ENCODE data around the gene C9orf152.

DNA sequence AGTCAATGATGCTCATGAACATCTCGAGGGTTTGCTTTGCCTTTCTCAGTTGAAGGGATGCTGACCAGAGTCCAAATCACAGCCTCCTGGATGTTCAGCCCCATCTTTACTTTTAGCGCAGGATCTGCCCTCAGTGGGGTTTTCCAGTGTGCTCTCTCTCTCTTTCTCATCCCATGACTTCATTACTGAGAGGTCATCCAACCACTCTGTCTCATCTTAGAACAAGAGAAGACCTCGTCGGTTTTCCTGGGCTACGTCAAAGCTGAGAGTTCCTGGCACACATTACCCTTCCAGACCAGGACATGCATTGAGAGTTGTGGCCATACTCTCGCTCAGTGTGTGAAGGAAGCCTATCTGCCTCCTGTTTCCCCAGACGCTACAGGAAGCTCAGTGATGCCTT, 47.3 kb downstream of the C9orf152 start:
- TF ChIP-seq ZZZ3 (IDR thresholded peaks at IDR 0.05; ENCODE audit: control insufficient read depth, insufficient read length, low read depth) (no peak), HDGF (IDR thresholded peaks at IDR 0.05) (no peak), RAD21 (IDR thresholded peaks at IDR 0.05; ENCODE audit: insufficient read depth, low read depth, low read length) (no peak), HDAC2 (IDR thresholded peaks at IDR 0.05) (no peak), CHD1 (IDR thresholded peaks at IDR 0.05; ENCODE audit: low read depth, low read length) (no peak), TCF3 (IDR thresholded peaks at IDR 0.05; ENCODE audit: borderline replicate concordance, insufficient read depth, low read depth, low read length) (no peak), RFX5 (IDR thresholded peaks at IDR 0.05; ENCODE audit: low read depth, low read length) (no peak), POLR2A (IDR thresholded peaks at IDR 0.05; ENCODE audit: low read depth, low read length) (no peak), SPI1 (IDR thresholded peaks at IDR 0.05; ENCODE audit: borderline replicate concordance, insufficient read depth, low read depth, low read length) (no peak)
- TF ChIP-seq, protein P1, sequence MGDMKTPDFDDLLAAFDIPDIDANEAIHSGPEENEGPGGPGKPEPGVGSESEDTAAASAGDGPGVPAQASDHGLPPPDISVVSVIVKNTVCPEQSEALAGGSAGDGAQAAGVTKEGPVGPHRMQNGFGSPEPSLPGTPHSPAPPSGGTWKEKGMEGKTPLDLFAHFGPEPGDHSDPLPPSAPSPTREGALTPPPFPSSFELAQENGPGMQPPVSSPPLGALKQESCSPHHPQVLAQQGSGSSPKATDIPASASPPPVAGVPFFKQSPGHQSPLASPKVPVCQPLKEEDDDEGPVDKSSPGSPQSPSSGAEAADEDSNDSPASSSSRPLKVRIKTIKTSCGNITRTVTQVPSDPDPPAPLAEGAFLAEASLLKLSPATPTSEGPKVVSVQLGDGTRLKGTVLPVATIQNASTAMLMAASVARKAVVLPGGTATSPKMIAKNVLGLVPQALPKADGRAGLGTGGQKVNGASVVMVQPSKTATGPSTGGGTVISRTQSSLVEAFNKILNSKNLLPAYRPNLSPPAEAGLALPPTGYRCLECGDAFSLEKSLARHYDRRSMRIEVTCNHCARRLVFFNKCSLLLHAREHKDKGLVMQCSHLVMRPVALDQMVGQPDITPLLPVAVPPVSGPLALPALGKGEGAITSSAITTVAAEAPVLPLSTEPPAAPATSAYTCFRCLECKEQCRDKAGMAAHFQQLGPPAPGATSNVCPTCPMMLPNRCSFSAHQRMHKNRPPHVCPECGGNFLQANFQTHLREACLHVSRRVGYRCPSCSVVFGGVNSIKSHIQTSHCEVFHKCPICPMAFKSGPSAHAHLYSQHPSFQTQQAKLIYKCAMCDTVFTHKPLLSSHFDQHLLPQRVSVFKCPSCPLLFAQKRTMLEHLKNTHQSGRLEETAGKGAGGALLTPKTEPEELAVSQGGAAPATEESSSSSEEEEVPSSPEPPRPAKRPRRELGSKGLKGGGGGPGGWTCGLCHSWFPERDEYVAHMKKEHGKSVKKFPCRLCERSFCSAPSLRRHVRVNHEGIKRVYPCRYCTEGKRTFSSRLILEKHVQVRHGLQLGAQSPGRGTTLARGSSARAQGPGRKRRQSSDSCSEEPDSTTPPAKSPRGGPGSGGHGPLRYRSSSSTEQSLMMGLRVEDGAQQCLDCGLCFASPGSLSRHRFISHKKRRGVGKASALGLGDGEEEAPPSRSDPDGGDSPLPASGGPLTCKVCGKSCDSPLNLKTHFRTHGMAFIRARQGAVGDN (IDR thresholded peaks at IDR 0.05), result no peak
- TF ChIP-seq, protein P2, sequence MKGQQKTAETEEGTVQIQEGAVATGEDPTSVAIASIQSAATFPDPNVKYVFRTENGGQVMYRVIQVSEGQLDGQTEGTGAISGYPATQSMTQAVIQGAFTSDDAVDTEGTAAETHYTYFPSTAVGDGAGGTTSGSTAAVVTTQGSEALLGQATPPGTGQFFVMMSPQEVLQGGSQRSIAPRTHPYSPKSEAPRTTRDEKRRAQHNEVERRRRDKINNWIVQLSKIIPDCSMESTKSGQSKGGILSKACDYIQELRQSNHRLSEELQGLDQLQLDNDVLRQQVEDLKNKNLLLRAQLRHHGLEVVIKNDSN (IDR thresholded peaks at IDR 0.05; ENCODE audit: borderline replicate concordance, extremely low read length, insufficient read depth, low read depth, low read length), result no peak
- TF ChIP-seq, protein P3, sequence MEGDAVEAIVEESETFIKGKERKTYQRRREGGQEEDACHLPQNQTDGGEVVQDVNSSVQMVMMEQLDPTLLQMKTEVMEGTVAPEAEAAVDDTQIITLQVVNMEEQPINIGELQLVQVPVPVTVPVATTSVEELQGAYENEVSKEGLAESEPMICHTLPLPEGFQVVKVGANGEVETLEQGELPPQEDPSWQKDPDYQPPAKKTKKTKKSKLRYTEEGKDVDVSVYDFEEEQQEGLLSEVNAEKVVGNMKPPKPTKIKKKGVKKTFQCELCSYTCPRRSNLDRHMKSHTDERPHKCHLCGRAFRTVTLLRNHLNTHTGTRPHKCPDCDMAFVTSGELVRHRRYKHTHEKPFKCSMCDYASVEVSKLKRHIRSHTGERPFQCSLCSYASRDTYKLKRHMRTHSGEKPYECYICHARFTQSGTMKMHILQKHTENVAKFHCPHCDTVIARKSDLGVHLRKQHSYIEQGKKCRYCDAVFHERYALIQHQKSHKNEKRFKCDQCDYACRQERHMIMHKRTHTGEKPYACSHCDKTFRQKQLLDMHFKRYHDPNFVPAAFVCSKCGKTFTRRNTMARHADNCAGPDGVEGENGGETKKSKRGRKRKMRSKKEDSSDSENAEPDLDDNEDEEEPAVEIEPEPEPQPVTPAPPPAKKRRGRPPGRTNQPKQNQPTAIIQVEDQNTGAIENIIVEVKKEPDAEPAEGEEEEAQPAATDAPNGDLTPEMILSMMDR (IDR thresholded peaks at IDR 0.05 in 2 of 3, conservative IDR thresholded peaks at IDR 0.05 in 1 of 3; ENCODE audit: control insufficient read depth in 2 of 3, extremely low read depth in 1 of 3, insufficient read depth in 1 of 3, low read depth in 3 of 3, low read length in 3 of 3), result no peak

Measured in GM12878 (cell line).